Inferior parietal cortex (tissue), 1 donor: ENCODE data around the gene GNB2.

ENCODE experiments used
- DNase-seq: peaks from one replicate; pipeline ENCODE4 v3.0.0-alpha.2; 2016; ENCODE audit errors: extremely low spot score

The GNB2 gene

GRCh38 chr7:100726996-100727761, 53.6 kb downstream of the GNB2 start:
- DNase-seq = no peak

GRCh38 chr7:100728196-100728595, 54.7 kb downstream of the GNB2 start:
- DNase-seq = no peak
